Activated CD4-positive, alpha-beta T cell treated with anti-CD3 and anti-CD28 coated beads, Interleukin-10, Interleukin-2, amounts not matched to agents 100 ng/mL and 50 ng/mL, durations not matched to agents 16 hours and 8 hours (primary cell): ENCODE measurements around the gene GATAD2B.
"Not testable (repeated sequence)": the region's sequence is repeated elsewhere in the genome, so short reads cannot be mapped to it uniquely, and the experiment has no call there.

Source experiments
- DNase-seq: peaks from one replicate; pipeline ENCODE4 v3.0.0-alpha.2; 2020

GATAD2B gene

GRCh38 chr1:153882296-153882912 is 40.4 kb downstream of the GATAD2B start:
- DNase-seq = no peak

- DNase-seq = no peak
These were observed 41.0 kb downstream of the GATAD2B start for GRCh38 chr1:153881751-153882150.

- DNase-seq = peak; percentile 6
These were observed 41.8 kb downstream of the GATAD2B start for GRCh38 chr1:153880962-153881361.

- no peak for DNase-seq
These were observed 42.7 kb downstream of the GATAD2B start for GRCh38 chr1:153880024-153880423.

- no peak for DNase-seq
These were observed 45.7 kb downstream of the GATAD2B start for GRCh38 chr1:153877112-153877511.

- no peak for DNase-seq
These were observed 49.8 kb downstream of the GATAD2B start for GRCh38 chr1:153872934-153873333.

GRCh38 chr1:153872331-153872730 is 50.4 kb downstream of the GATAD2B start:
- DNase-seq = no peak

- DNase-seq = no peak
These were observed 53.3 kb downstream of the GATAD2B start for GRCh38 chr1:153869486-153869885.

GRCh38 chr1:153866045-153866850 is 56.5 kb downstream of the GATAD2B start:
- no peak for DNase-seq

GRCh38 chr1:153860285-153860684 is 62.5 kb downstream of the GATAD2B start:
- no peak for DNase-seq

- DNase-seq = no peak
These were observed 65.3 kb downstream of the GATAD2B start for GRCh38 chr1:153857505-153857904.

GRCh38 chr1:153856763-153857162 is 66.0 kb downstream of the GATAD2B start:
- no peak for DNase-seq

GRCh38 chr1:153852170-153852569 is 70.6 kb downstream of the GATAD2B start:
- no peak for DNase-seq

GRCh38 chr1:153849487-153850185 is 73.1 kb downstream of the GATAD2B start:
- DNase-seq = peak; percentile 51

- no peak for DNase-seq
These were observed 74.0 kb downstream of the GATAD2B start for GRCh38 chr1:153848805-153849204.

GRCh38 chr1:153845158-153845557 is 77.6 kb downstream of the GATAD2B start:
- no peak for DNase-seq

- DNase-seq = not testable (repeated sequence)
These were observed 78.4 kb downstream of the GATAD2B start for GRCh38 chr1:153844349-153844748.

GRCh38 chr1:153842006-153842471 is 80.7 kb downstream of the GATAD2B start:
- peak; percentile 15 for DNase-seq

- DNase-seq = no peak
These were observed 81.2 kb downstream of the GATAD2B start for GRCh38 chr1:153841463-153841994.

- not testable (repeated sequence) for DNase-seq
These were observed 82.0 kb downstream of the GATAD2B start for GRCh38 chr1:153840774-153841173.

- not testable (repeated sequence) for DNase-seq
These were observed 88.8 kb downstream of the GATAD2B start for GRCh38 chr1:153833968-153834367.

GRCh38 chr1:153833171-153833570 is 89.6 kb downstream of the GATAD2B start:
- DNase-seq = no peak

GRCh38 chr1:153832293-153832692 is 90.5 kb downstream of the GATAD2B start:
- DNase-seq = no peak
